ENCODE results near the gene C10orf90. TPM values are rescaled to one million over a fixed set of nuclear protein-coding genes. Genes with fewer than 3 reads are reported as not detected.

C10orf90 gene
- total RNA-seq, 2 experiments from 2014 or later, result not detected

- CTCF ChIA-PET, result no interaction called here
- H3K27ac ChIP-seq (ENCODE audit: low read depth in 1 of 2, low read length in 2 of 2), result no peak overlapping the region
- Mint-ChIP-seq H3K36me3 (ENCODE audit: low read depth) (no peaks in the 10 kb centered on the region), H3K27ac (no peak overlapping the region), H3K27me3 (peaks cover 4% of the 10 kb centered on the region), H3K4me3 (no peak overlapping the region), H3K4me1 (ENCODE audit: low read depth) (no peaks in the 10 kb centered on the region), H3K9me3 (no peaks in the 10 kb centered on the region)
- H3K4me1 ChIP-seq (ENCODE audit: insufficient read depth, low read length), result peaks cover 9% of the 10 kb centered on the region
- intact Hi-C loops (cut with DNase I, micrococcal nuclease), result no loop called here
- no peaks in the 10 kb centered on the region for H3K36me3 ChIP-seq (ENCODE audit: insufficient read depth, low read length)
- POLR2A ChIA-PET, result no interaction called here
- no peaks in the 10 kb centered on the region for H3K27me3 ChIP-seq (ENCODE audit: control insufficient read depth in 1 of 2, insufficient read depth in 2 of 2, low read length in 2 of 2)
- ATAC-seq (ENCODE audit: poor library complexity), result no peak
- no peak overlapping the region for H3K4me3 ChIP-seq (ENCODE audit: low read length)
- H3K9me3 ChIP-seq (ENCODE audit: control insufficient read depth in 1 of 2, insufficient read depth in 1 of 2, low read length in 2 of 2), result peaks cover 0 to 26% of the 10 kb centered on the region in 2 experiments
- DNase-seq, result no peak
- TF ChIP-seq, protein P1, sequence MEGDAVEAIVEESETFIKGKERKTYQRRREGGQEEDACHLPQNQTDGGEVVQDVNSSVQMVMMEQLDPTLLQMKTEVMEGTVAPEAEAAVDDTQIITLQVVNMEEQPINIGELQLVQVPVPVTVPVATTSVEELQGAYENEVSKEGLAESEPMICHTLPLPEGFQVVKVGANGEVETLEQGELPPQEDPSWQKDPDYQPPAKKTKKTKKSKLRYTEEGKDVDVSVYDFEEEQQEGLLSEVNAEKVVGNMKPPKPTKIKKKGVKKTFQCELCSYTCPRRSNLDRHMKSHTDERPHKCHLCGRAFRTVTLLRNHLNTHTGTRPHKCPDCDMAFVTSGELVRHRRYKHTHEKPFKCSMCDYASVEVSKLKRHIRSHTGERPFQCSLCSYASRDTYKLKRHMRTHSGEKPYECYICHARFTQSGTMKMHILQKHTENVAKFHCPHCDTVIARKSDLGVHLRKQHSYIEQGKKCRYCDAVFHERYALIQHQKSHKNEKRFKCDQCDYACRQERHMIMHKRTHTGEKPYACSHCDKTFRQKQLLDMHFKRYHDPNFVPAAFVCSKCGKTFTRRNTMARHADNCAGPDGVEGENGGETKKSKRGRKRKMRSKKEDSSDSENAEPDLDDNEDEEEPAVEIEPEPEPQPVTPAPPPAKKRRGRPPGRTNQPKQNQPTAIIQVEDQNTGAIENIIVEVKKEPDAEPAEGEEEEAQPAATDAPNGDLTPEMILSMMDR (IDR thresholded peaks at IDR 0.05), result no peak
Measured at GRCh38 chr10:126463286-126463685, 207.2 kb downstream of the C10orf90 start.

DNA sequence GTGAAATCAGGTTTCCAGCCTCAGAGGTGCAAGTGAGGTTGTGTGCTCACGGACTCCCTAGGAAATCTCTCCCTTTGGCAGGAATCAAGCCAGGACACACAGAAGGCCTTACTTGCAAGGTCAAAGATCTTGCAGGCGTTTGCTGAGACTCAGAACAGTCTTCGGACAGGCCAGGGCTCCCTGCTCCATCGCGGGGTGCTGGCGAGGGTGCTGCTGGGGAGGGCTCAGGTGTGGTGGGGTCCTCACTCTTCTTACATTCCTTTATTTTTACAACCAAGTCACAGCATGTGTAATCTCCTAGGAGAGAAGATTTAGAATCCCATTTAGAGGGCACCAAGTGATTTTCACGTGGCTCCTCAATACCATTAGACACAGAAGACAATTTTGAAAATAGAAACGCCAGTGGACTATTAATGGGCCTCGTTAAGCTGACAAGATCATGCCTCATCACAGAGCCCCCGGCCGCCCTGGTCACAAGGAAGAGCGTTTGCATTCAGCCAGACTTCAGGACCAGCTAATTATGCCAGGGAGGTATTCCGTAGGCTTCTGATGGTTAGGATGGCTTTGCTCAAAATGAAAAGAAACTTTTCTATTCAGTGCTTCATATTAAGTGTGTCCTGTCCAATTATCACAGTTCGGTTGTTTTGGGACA lies 209.1 kb downstream of the C10orf90 start:
- H3K9me3 Mint-ChIP-seq, result no peaks in the 10 kb centered on the region
- CTCF ChIA-PET, result no interaction called here
- Histone ChIP-seq H3K27me3 (ENCODE audit: control insufficient read depth in 1 of 2, insufficient read depth in 2 of 2, low read length in 2 of 2) (no peaks in the 10 kb centered on the region), H3K4me1 (ENCODE audit: insufficient read depth, low read length) (peaks cover 4% of the 10 kb centered on the region), H3K4me3 (ENCODE audit: low read length) (no peak overlapping the region), H3K27ac (ENCODE audit: low read depth in 1 of 2, low read length in 2 of 2) (no peak overlapping the region), H3K36me3 (ENCODE audit: insufficient read depth, low read length) (no peaks in the 10 kb centered on the region), H3K9me3 (ENCODE audit: control insufficient read depth in 1 of 2, insufficient read depth in 1 of 2, low read length in 2 of 2) (peaks cover 0 to 23% of the 10 kb centered on the region in 2 experiments)
- no peaks in the 10 kb centered on the region for H3K36me3 Mint-ChIP-seq (ENCODE audit: low read depth)
- DNase-seq (no peak), ATAC-seq (ENCODE audit: poor library complexity) (no peak)
- no peak overlapping the region for H3K27ac Mint-ChIP-seq
- no peaks in the 10 kb centered on the region for H3K4me1 Mint-ChIP-seq (ENCODE audit: low read depth)
- TF ChIP-seq, protein P1 (IDR thresholded peaks at IDR 0.05), result no peak
- peaks cover 4% of the 10 kb centered on the region for H3K27me3 Mint-ChIP-seq
- intact Hi-C loops (cut with DNase I, micrococcal nuclease), result no loop called here
- no peak overlapping the region for H3K4me3 Mint-ChIP-seq
- POLR2A ChIA-PET, result no interaction called here

- intact Hi-C loops (cut with DNase I, micrococcal nuclease), result no loop called here
- Histone ChIP-seq H3K27ac (ENCODE audit: low read depth in 1 of 2, low read length in 2 of 2) (no peak overlapping the region), H3K4me1 (ENCODE audit: insufficient read depth, low read length) (peaks cover 4% of the 10 kb centered on the region), H3K36me3 (ENCODE audit: insufficient read depth, low read length) (no peaks in the 10 kb centered on the region), H3K4me3 (ENCODE audit: low read length) (no peak overlapping the region), H3K27me3 (ENCODE audit: control insufficient read depth in 1 of 2, insufficient read depth in 2 of 2, low read length in 2 of 2) (no peaks in the 10 kb centered on the region), H3K9me3 (ENCODE audit: control insufficient read depth in 1 of 2, insufficient read depth in 1 of 2, low read length in 2 of 2) (peaks cover 0 to 23% of the 10 kb centered on the region in 2 experiments)
- Mint-ChIP-seq H3K27me3 (peaks cover 4% of the 10 kb centered on the region), H3K36me3 (ENCODE audit: low read depth) (no peaks in the 10 kb centered on the region), H3K4me1 (ENCODE audit: low read depth) (no peaks in the 10 kb centered on the region), H3K27ac (no peak overlapping the region), H3K9me3 (no peaks in the 10 kb centered on the region), H3K4me3 (no peak overlapping the region)
- POLR2A ChIA-PET, result no interaction called here
- ATAC-seq (ENCODE audit: poor library complexity) (no peak), DNase-seq (no peak)
- CTCF ChIA-PET, result no interaction called here
- TF ChIP-seq, protein P1 (IDR thresholded peaks at IDR 0.05), result no peak
Measured at GRCh38 chr10:126459878-126460481, 210.5 kb downstream of the C10orf90 start.
